GM12878 (cell line): ENCODE measurements around the gene FAM171A1. TPM values are rescaled to one million over a fixed set of nuclear protein-coding genes. Genes with fewer than 3 reads are reported as not detected.

Experiments
- ATAC-seq: fragments of 200-7000 bp; cut with Tn5 transposase; 3 replicates; pipeline ENCODE4 v1.9.1; 2020; ENCODE audit warnings: mild to moderate bottlenecking, moderate library complexity
- BruUV-seq: library from RNA; stranded (reverse); fragments of 400-500 nt; replicated peaks from 2 replicates; lab custom pipeline; 2021; lab: Mats Ljungman, UMichigan
- CTCF ChIA-PET: fragments of 300-600 bp; sonication (Branson Sonifier 250); formaldehyde crosslinking; extraction: SDS; loops from one replicate; lab custom pipeline; 2021; ENCODE audit warnings: inconsistent platforms; lab: Yijun Ruan, JAX
- POLR2A ChIA-PET: fragments of 350-600 bp; formaldehyde crosslinking; extraction: SDS; loops from one replicate; lab custom pipeline; 2021; ENCODE audit warnings: inconsistent platforms; lab: Charles Lee
- RAD21 ChIA-PET: fragments of 300-600 bp; sonication (Branson Sonifier 250); formaldehyde crosslinking; loops from one replicate; lab custom pipeline; 2023; ENCODE audit warnings: antibody characterized with exemption; ENCODE audit not compliant: unreplicated experiment; lab: Charles Lee
- SMC1A ChIA-PET: fragments of 300-600 bp; sonication (Branson Sonifier 250); formaldehyde crosslinking; loops from one replicate; lab custom pipeline; 2023; ENCODE audit not compliant: unreplicated experiment, uncharacterized antibody; lab: Charles Lee
- DNase-seq: peaks from one replicate; pipeline ENCODE4 v3.0.0-alpha.2; 2011; ENCODE audit warnings: low read depth, low spot score
- FAIRE-seq: peaks from 3 replicates; lab custom pipeline; 2011; peaks lifted over from hg19 to GRCh38; lab: Jason Lieb, UNC
- H2AFZ ChIP-seq: 2 replicates; pipeline ENCODE4 v1.6.0; 2011; ENCODE audit warnings: low read depth, low read length, control low read depth; ENCODE audit not compliant: control insufficient read depth
- H3K27ac ChIP-seq: 2 replicates; pipeline ENCODE4 v1.5.1; 2011; ENCODE audit warnings: control low read depth; ENCODE audit not compliant: control insufficient read depth, insufficient read depth
- H3K27me3 ChIP-seq, 2 experiments: replicated peaks in 1 of 2; 2 replicates each; pipeline versions ENCODE4 v1.6.0 to v1.6.1; 2011; ENCODE audit warnings: low read length in 1 of 2; ENCODE audit not compliant: control insufficient read depth in 2 of 2, insufficient read depth in 2 of 2
- H3K36me3 ChIP-seq, 2 experiments: 2 replicates each; pipeline ENCODE4 v1.5.1; 2011; ENCODE audit warnings: low read length in 1 of 2; ENCODE audit not compliant: control insufficient read depth in 2 of 2, insufficient read depth in 2 of 2
- H3K4me1 ChIP-seq: 2 replicates; pipeline ENCODE4 v1.6.1; 2011; ENCODE audit warnings: mild to moderate bottlenecking, low read length, moderate library complexity, mixed read lengths; ENCODE audit not compliant: control insufficient read depth, insufficient read depth
- H3K4me2 ChIP-seq: 2 replicates; pipeline ENCODE4 v1.6.0; 2011; ENCODE audit warnings: control low read depth; ENCODE audit not compliant: control insufficient read depth, insufficient read depth
- H3K4me3 ChIP-seq: fragments of 200-600 bp; sonication (generic); 2 replicates; pipeline ENCODE4 v1.5.1; 2016
- H3K79me2 ChIP-seq: 2 replicates; pipeline ENCODE4 v1.6.0; 2011; ENCODE audit warnings: low read length; ENCODE audit not compliant: control insufficient read depth, insufficient read depth
- H3K9ac ChIP-seq: 2 replicates; pipeline ENCODE4 v1.8.0; 2011; ENCODE audit warnings: low read length, control low read depth, mixed read lengths; ENCODE audit not compliant: control insufficient read depth, insufficient read depth
- H3K9me3 ChIP-seq: replicated peaks from 3 replicates; pipeline ENCODE4 v1.5.1; 2011; ENCODE audit warnings: mild to moderate bottlenecking, low read length; ENCODE audit not compliant: control insufficient read depth, insufficient read depth
- H4K20me1 ChIP-seq: 2 replicates; pipeline ENCODE4 v1.6.0; 2011; ENCODE audit not compliant: control insufficient read depth, insufficient read depth
- HDAC6 ChIP-seq: fragments of 200-600 bp; sonication (generic); IDR thresholded peaks from one replicate; pipeline ENCODE4 v1.8.0; 2017; ENCODE audit warnings: antibody characterized with exemption; ENCODE audit not compliant: unreplicated experiment
- SPI1 ChIP-seq: IDR thresholded peaks from 2 replicates; pipeline ENCODE4 v1.6.1; 2011; ENCODE audit warnings: low read depth, mild to moderate bottlenecking, low read length, moderate library complexity, borderline replicate concordance; ENCODE audit not compliant: insufficient read depth
- ZNF687 ChIP-seq: fragments of 450-650 bp; IDR thresholded peaks from 2 replicates; pipeline ENCODE4 v1.6.1; 2017; ENCODE audit warnings: mild to moderate bottlenecking, moderate library complexity
- WGBS: methylation state at CpG from one replicate; pipeline ENCODE4 v1.1.6; 2016; ENCODE audit warnings: low lambda C conversion rate; ENCODE audit not compliant: insufficient replicate concordance, insufficient coverage; ENCODE audit errors: missing lambda C conversion rate; 5-methylcytosine and 5-hydroxymethylcytosine counted together
- in situ Hi-C: fragments of 300-500 bp; cut with MboI; formaldehyde crosslinking; loops from 9 replicates; pipeline ENCODE4 v1.14.3; 2018; ENCODE audit warnings: mixed read lengths
- intact Hi-C: fragments of 100-400 bp; cut with micrococcal nuclease; formaldehyde crosslinking; loops from one replicate; pipeline ENCODE4 v1.14.2; 2022; ENCODE audit not compliant: unreplicated experiment
- polyA plus RNA-seq, 11 experiments: library from polyadenylated mRNA; depleted of rRNA in 4 of 11; unstranded in 6 of 11; stranded (reverse) in 5 of 11; fragments of >200 nt; fragmentation: Nextera tagmentation in 4 of 11; fragmentation: Illumina TruSeq in 1 of 11; extraction: Ambion mirVana in 4 of 11; extraction: Trizol in 1 of 11; gene quantifications; 1 replicate in 1 of 11; 2 replicates in 10 of 11; pipeline versions ENCODE4 v1.2.1 to v1.2.3, GENCODE V29; 2011 to 2016; ENCODE audit warnings: inconsistent platforms in 2 of 11, missing spikeins in 2 of 11, low read depth in 1 of 11
- total RNA-seq, 4 experiments: library from RNA; depleted of rRNA in 3 of 4; stranded (reverse); fragments of >200 nt in 3 of 4; fragmentation: Illumina TruSeq in 1 of 4; extraction: Trizol in 1 of 4; gene quantifications; 2 replicates each; pipeline versions ENCODE4 v1.2.1 to v1.2.3, GENCODE V29; 2013 to 2021

FAM171A1 gene
- total and polyA plus RNA-seq, 10 of the 15 experiments (the other 5 are each of a cell fraction or from before 2014, with no cell fraction given) = 0.05 to 0.28 (median 0.10) TPM; not detected in 1

- no peak for TF ChIP-seq HDAC6
Observed at GRCh38 chr10:15290150-15290549, 80.9 kb downstream of the FAM171A1 start (continued).

- Histone ChIP-seq H4K20me1 (no peaks in the 10 kb centered on the region), H3K9me3 (no peaks in the 10 kb centered on the region), H2AFZ (no peak overlapping the region), H3K9ac (no peak overlapping the region)
- SMC1A ChIA-PET = no interaction called here
- peak; percentile 23; the same call in 1 of the 3 replicates for ATAC-seq
- no peak for TF ChIP-seq ZNF687
- peak; percentile 58; the same call in 1 of the 2 replicates for TF ChIP-seq SPI1
- TF ChIP-seq, all 136 proteins: peak for 1
- Histone ChIP-seq H3K36me3 (no peaks in the 10 kb centered on the region), H3K4me2 (no peak overlapping the region), H3K4me3 (no peak overlapping the region), H3K27ac (no peak overlapping the region), H3K79me2 (no peaks in the 10 kb centered on the region), H3K4me1 (no peaks in the 10 kb centered on the region), H3K27me3 (no peaks in the 10 kb centered on the region; a peak in 1 of 4 replicates)
- in situ Hi-C loops (no loop called here), intact Hi-C loops (no loop called here)
- CTCF ChIA-PET = no interaction called here
- WGBS = 49% methylated on average over 4 of the region's 4 CpGs
- DNase-seq (no peak), FAIRE-seq (no peak)
- POLR2A ChIA-PET = no interaction called here
- RAD21 ChIA-PET = no interaction called here
- BruUV-seq = no TSS peak
Observed at GRCh38 chr10:15280974-15281373, 90.1 kb downstream of the FAM171A1 start.
